Stimulated activated CD8-positive, alpha-beta memory T cell treated with anti-CD3 and anti-CD28 coated beads, Interleukin-12 subunit alpha, Interleukin-12 subunit beta, amount 100 ng/mL, for 24 hours (primary cell): ENCODE results near the gene RBM47.

ENCODE experiments used
- DNase-seq: peaks from one replicate; pipeline ENCODE4 v3.0.0-alpha.2; 2020; ENCODE audit errors: extremely low read depth

RBM47 gene

GRCh38 chr4:40490481-40490880 lies 139.2 kb downstream of the RBM47 start:
- DNase-seq: no peak

- no peak for DNase-seq
These were observed 139.7 kb downstream of the RBM47 start for GRCh38 chr4:40489961-40490360.

DNA sequence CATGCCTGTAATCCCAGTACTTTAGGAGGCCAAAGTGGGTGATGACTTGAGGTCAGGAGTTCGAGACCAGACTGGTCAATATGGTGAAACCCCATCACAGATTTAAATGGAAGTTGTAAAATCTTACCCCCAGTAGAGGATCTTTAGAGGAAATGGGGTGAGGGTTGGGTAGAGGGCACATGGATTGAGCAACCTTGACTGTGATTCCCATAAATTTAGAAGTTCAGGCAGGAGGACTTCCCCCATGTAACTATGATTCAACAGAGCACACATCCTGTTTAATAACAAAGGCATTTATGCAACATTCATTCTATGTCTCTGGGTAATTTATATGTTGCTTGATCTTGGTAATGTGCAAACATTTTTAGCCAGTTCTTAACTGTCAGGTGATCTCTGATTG lies 143.1 kb downstream of the RBM47 start:
- no peak for DNase-seq

GRCh38 chr4:40484346-40485090 lies 145.1 kb downstream of the RBM47 start:
- no peak for DNase-seq

DNA sequence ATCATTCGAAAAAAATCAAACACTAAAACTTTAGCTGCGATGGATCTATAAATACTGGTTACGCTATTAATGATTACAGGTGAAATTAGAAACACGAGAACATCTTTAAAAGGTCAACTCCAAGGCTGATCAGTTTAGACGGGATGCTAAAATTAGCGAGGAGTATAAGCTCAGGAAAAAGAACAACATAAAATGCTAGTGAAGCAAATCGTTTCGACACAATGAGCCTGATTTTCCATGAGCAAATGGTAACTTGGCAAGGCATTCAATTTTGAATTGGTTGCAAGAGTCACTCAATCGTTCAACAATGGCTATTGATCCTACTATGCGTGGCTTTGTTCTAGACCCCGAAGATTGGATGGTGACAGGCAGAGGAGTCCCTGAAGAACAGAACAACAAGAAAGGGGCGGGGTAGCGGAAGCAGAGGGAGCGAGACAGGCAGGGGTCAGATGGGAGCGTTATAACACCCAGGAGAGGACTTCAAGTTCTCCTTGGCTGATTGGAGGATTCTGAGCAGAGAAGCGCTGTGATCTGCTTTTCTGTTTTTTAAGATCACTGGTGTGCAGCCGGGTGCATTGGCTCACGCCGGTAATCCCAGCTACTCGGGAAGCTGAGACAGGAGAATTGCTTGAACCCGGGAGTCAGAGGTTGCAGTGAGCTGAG lies 146.5 kb downstream of the RBM47 start:
- DNase-seq: no peak

DNA sequence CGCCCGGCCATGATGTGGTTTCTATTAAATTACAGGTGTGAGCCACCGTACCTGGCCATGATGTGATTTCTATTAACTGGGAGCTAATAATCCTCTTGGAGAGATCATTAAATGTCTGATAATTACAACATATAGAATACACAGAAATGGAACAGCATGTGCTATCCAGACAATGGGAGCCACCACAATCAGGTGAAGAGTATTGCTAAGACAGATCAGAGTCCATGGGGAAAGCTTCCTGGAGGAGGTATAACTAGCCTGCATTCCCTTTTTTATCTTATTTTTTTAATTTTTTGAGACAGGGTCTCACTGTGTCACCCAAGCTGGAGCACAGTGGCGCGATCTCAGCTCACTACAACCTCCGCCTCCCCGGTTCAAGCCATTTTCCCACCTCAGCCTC lies 147.7 kb downstream of the RBM47 start:
- no peak for DNase-seq

DNA sequence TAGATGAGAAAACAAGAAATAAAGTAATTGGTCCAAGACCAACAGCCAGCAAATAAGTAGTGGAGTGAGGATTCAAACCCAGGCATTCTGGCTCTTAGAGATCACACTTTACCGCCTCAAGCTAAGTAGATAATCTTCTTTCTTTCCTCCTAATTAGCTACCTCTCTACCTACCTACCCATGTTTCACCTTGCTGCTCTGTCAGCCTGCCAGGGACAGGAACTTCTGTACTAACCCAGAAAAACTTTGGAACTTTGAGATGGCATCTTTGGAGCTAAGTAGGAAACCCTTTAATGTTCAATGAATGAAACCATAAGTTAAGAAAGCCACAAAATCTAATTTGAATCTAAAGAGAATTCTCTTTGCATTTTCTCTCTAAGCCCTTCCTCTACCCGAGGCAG lies 149.4 kb downstream of the RBM47 start:
- no peak for DNase-seq

DNA sequence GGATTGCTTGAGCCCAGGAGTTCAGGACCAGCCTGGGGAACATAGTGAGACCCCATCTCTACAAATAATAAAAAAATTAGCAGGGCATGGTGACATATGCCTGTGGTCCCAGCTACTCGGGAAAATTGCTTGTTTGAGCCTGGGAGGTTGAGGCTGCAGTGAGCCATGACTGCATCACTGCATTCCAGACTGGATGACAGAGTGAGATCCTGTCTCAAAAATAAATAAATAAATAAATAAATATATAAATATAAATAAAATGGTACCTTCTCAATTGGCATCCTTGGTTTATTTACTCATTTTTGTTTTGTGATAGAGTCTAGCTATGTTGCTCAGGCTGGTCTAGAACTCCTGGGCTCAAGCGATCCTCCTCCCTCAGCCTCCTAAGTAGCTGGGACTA lies 150.3 kb downstream of the RBM47 start:
- no peak for DNase-seq

DNA sequence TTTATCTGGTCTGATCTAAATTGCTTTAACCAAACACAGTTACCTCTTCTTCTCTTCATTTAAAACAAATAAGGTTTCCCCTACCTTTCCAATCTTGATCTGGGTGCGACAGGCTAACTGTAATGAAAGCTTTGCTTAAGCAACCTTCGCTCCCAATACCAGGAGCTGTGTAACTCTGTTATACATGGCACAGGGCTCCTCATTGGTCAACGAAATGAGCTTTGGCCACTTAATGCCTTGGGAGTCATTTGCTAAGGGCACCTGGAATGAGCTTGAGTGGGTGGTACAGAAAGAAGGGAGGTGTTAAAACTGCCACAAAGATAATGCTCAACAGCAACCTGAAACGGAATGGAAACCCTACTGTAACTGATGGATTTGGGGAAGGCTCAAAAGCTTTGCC lies 154.1 kb downstream of the RBM47 start:
- DNase-seq: no peak

- DNase-seq: no peak
These were observed 155.9 kb downstream of the RBM47 start for GRCh38 chr4:40473578-40474388.

DNA sequence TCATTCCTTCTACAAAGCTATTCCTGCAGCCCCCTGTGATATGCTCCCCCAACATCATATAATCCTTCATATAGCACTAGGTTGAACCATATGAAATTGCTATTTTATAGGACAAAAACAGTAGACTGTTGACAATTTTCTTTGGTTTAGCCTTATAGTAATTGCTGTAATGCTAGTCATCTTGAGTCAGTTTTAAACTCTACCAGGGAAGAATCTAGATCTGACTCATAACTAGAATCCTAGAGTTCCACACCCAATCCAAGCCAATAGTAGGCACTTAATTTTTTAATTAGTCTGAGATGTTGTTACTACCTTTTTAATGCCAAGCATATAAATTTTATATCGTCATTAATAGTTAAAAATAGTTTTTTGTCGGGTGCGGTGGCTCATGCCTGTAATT lies 157.7 kb downstream of the RBM47 start:
- no peak for DNase-seq

DNA sequence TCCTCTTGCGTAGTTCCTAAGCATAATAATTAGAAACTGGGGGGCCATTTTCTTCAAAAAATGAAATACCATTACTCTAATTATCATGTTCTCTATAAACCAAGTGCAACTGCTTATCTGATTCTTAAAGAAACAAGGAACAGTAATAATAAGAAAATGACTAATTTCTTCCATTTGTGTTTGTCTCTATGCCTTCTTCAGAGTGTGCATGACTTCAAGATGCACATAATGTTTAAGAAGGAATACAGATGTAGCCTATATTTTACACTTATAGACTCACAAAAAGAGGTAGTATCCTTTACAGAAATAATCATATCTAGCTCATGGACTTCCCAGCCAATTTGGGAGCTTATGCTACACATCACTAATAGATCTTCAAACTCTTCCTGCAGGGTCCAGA lies 162.9 kb downstream of the RBM47 start:
- no peak for DNase-seq

GRCh38 chr4:40462326-40462725 lies 167.3 kb downstream of the RBM47 start:
- no peak for DNase-seq

DNA sequence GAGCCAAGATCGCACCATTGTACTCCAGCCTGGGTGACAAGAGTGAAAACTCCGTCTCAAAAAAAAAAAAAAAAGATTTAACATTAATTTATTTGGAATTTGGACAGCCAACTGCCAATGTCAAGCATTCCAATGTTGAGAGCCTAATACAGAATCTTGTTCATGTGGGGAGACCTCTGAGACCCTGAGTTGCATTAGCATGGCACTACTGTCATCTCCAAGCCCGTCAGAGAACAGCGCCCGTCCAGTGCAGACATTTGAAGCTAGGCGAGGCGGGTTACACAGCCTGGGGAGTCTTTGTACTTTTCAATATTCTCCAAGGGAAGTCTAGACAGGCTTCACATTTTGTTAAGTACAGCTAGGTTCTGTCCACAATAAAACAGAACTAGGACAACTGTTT lies 167.8 kb downstream of the RBM47 start:
- DNase-seq: no peak

- DNase-seq: no peak
These were observed 168.6 kb downstream of the RBM47 start for GRCh38 chr4:40461062-40461461.

- no peak for DNase-seq
These were observed 171.0 kb downstream of the RBM47 start for GRCh38 chr4:40458683-40459082.

DNA sequence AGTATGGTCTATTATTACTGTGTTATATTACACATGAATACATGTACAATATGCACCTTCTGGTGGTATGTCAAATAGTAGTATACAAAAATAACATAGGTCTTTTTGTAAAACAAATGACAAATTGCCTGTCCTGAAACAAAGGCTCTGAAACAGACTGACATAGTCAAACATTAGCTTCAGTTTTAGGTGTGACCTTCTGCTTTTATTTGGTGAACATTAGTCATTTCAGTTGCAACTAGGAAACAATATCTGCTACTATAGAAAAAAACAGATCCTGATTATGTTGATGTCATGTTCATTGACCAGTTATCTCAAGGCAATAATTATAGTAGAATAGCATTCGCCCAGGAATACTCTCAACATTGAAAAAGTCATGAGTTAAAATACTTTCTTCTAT lies 171.6 kb downstream of the RBM47 start:
- no peak for DNase-seq

- DNase-seq: no peak
These were observed 174.2 kb downstream of the RBM47 start for GRCh38 chr4:40455340-40455902.

DNA sequence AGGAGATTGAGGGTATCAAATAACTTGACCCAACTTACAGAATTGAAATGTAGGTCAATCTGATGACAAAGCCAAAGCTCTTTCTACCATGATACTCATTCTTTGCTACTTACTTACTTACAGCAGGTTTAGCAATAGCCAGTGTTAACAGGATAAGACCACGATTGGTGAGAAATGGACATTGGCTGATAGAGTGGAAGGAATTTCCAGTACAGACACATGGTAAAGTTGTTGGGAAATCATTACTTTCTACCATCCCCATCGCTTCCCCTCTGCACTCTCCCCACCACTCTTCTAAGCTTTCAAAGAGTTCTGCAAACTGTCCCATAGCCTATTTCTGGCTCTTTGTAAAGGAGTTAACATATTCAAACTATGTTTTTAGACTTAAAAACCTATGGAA lies 174.8 kb downstream of the RBM47 start:
- no peak for DNase-seq

- DNase-seq: no peak
These were observed 175.8 kb downstream of the RBM47 start for GRCh38 chr4:40453912-40454311.

GRCh38 chr4:40448875-40449274 lies 180.8 kb downstream of the RBM47 start:
- no peak for DNase-seq

- no peak for DNase-seq
These were observed 182.8 kb downstream of the RBM47 start for GRCh38 chr4:40446839-40447238.
